ENCODE measurements around the gene PLEKHA4. TPM values are rescaled to one million over a fixed set of nuclear protein-coding genes. Genes with fewer than 3 reads are reported as not detected.

PLEKHA4 gene
- total and polyA plus RNA-seq, 9 of the 15 experiments (the other 6 are each of a cell fraction or from before 2014, with no cell fraction given): 0.07 to 30.8 (median 11.4) TPM

DNA sequence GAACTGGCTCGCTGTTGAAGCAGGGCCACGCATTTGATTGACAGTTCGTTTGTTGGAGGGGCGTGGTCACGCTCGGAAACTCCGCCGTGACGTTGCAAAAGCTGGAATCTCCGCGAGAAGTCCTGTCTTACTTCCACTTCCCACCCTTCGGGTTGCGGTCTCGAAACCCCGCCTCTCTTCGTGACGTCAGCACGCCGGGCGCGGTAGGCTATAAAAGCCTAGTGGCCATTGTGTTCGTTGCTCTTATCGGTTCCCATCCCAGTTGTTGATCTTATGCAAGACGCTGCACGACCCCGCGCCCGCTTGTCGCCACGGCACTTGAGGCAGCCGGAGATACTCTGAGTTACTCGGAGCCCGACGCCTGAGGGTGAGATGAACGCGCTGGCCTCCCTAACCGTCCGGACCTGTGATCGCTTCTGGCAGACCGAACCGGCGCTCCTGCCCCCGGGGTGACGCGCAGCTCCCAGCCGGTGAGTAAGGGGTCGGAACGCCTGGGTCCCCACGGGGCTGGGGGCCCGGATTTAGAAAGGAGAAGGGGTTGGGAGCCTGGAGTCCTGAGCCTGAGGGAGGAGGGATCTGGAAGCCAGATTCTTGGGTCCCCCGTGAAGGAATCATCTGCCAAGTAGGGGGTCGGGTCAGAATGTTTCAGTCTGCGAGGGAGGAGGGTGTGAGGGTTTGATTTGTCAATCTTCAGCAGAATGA lies 3.9 kb upstream of the PLEKHA4 start, which contains the start of gene PPP1R15A (continued):
- TF ChIP-seq RUNX1 (IDR thresholded peaks at IDR 0.05; ENCODE audit: low read depth) (0 out of 2 replicates have a peak, but pooled peaks have one; percentile 68), SUPT5H (IDR thresholded peaks at IDR 0.05) (peak; percentile 100), NBN (IDR thresholded peaks at IDR 0.05; ENCODE audit: low read depth) (peak; percentile 88), SPI1 (IDR thresholded peaks at IDR 0.05; ENCODE audit: borderline replicate concordance, low read depth, low read length) (peak; percentile 88), MXI1 (IDR thresholded peaks at IDR 0.05; ENCODE audit: low read depth, low read length) (no peak; the same call in 1 of the 2 replicates), PHF21A (IDR thresholded peaks at IDR 0.05; ENCODE audit: borderline replicate concordance, low read depth) (peak; percentile 32; the same call in 1 of the 2 replicates), SRSF3 (IDR thresholded peaks at IDR 0.05; ENCODE audit: insufficient read depth, low read length) (peak; percentile 79; the same call in 1 of the 2 replicates), ATF1 (CRISPR knock-in tag; IDR thresholded peaks at IDR 0.05) (peak; percentile 73; the same call in 1 of the 2 replicates), ATF1 (tag; IDR thresholded peaks at IDR 0.05) (peak; percentile 100), HDAC8 (tag; IDR thresholded peaks at IDR 0.05) (0 out of 2 replicates have a peak, but pooled peaks have one; percentile 38), PHB (CRISPR knock-in tag; IDR thresholded peaks at IDR 0.05) (no peak), FOS (IDR thresholded peaks at IDR 0.05; ENCODE audit: extremely low read depth, insufficient read length) (no peak), SNIP1 (IDR thresholded peaks at IDR 0.05; ENCODE audit: low read depth) (peak; percentile 60; the same call in 1 of the 2 replicates), ETV6 (IDR thresholded peaks at IDR 0.05; ENCODE audit: borderline replicate concordance in 1 of 2, low read depth in 2 of 2, low read length in 1 of 2) (no peak), ETV6 (CRISPR knock-in tag; IDR thresholded peaks at IDR 0.05; ENCODE audit: borderline replicate concordance) (peak; percentile 66; the same call in 1 of the 2 replicates), SMC3 (conservative IDR thresholded peaks at IDR 0.05; ENCODE audit: insufficient read depth, low read depth, low read length) (no peak), SNRNP70 (optimal IDR thresholded peaks at IDR 0.05; ENCODE audit: low read depth, low read length) (no peak), ZNF644 (tag; IDR thresholded peaks at IDR 0.05; ENCODE audit: low read depth) (no peak; the same call in 1 of the 2 replicates), FOXA3 (CRISPR knock-in tag; conservative IDR thresholded peaks at IDR 0.05 in 1 of 2, IDR thresholded peaks at IDR 0.05 in 1 of 2) (peak; percentile 14 to 93; a peak in 3 of 4 replicates)
- TF ChIP-seq, protein P1, sequence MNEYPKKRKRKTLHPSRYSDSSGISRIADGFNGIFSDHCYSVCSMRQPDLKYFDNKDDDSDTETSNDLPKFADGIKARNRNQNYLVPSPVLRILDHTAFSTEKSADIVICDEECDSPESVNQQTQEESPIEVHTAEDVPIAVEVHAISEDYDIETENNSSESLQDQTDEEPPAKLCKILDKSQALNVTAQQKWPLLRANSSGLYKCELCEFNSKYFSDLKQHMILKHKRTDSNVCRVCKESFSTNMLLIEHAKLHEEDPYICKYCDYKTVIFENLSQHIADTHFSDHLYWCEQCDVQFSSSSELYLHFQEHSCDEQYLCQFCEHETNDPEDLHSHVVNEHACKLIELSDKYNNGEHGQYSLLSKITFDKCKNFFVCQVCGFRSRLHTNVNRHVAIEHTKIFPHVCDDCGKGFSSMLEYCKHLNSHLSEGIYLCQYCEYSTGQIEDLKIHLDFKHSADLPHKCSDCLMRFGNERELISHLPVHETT (CRISPR knock-in tag; conservative IDR thresholded peaks at IDR 0.05 in 1 of 2, IDR thresholded peaks at IDR 0.05 in 1 of 2): peak in 1 of 2 experiments; percentile 58; a peak in 1 of 4 replicates
- TF ChIP-seq, protein P2, sequence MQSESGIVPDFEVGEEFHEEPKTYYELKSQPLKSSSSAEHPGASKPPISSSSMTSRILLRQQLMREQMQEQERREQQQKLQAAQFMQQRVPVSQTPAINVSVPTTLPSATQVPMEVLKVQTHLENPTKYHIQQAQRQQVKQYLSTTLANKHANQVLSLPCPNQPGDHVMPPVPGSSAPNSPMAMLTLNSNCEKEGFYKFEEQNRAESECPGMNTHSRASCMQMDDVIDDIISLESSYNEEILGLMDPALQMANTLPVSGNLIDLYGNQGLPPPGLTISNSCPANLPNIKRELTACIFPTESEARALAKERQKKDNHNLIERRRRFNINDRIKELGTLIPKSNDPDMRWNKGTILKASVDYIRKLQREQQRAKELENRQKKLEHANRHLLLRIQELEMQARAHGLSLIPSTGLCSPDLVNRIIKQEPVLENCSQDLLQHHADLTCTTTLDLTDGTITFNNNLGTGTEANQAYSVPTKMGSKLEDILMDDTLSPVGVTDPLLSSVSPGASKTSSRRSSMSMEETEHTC (IDR thresholded peaks at IDR 0.05): peak; percentile 27; the same call in 1 of the 2 replicates
- TF ChIP-seq, protein P3, sequence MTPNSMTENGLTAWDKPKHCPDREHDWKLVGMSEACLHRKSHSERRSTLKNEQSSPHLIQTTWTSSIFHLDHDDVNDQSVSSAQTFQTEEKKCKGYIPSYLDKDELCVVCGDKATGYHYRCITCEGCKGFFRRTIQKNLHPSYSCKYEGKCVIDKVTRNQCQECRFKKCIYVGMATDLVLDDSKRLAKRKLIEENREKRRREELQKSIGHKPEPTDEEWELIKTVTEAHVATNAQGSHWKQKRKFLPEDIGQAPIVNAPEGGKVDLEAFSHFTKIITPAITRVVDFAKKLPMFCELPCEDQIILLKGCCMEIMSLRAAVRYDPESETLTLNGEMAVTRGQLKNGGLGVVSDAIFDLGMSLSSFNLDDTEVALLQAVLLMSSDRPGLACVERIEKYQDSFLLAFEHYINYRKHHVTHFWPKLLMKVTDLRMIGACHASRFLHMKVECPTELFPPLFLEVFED (CRISPR knock-in tag; conservative IDR thresholded peaks at IDR 0.05): 0 out of 2 replicates have a peak, but pooled peaks have one; percentile 12
